GDM1 (cell line): Measurements from ENCODE around the gene TNFRSF25.

Source experiments
- DNase-seq: peaks from one replicate; lab custom pipeline; 2025; lab: John Stamatoyannopoulos, UW

The TNFRSF25 gene

GRCh38 chr1:6466023-6466422 is at the start of gene TNFRSF25:
TNFRSF25 (minus strand) TSS chr1:6466173; CDS start chr1:6466107, 66 bp downstream.
- DNase-seq, result no peak

- no peak for DNase-seq
Measured at GRCh38 chr1:6515771-6516170, 49.8 kb upstream of the TNFRSF25 start.

GRCh38 chr1:6513320-6513801 is 47.4 kb upstream of the TNFRSF25 start:
- no peak for DNase-seq

- DNase-seq, result no peak
Measured at GRCh38 chr1:6512908-6513280, 46.9 kb upstream of the TNFRSF25 start.

- no peak for DNase-seq
Measured at GRCh38 chr1:6512245-6512907, 46.4 kb upstream of the TNFRSF25 start.

GRCh38 chr1:6511561-6512244 is 45.7 kb upstream of the TNFRSF25 start:
- no peak for DNase-seq

GRCh38 chr1:6511056-6511455 is 45.1 kb upstream of the TNFRSF25 start:
- no peak for DNase-seq

- DNase-seq, result no peak
Measured at GRCh38 chr1:6510493-6510892, 44.5 kb upstream of the TNFRSF25 start.

GRCh38 chr1:6509919-6510291 is 43.9 kb upstream of the TNFRSF25 start:
- DNase-seq, result no peak

GRCh38 chr1:6509220-6509918 is 43.4 kb upstream of the TNFRSF25 start:
- no peak for DNase-seq

GRCh38 chr1:6508816-6509189 is 42.8 kb upstream of the TNFRSF25 start:
- DNase-seq, result no peak

GRCh38 chr1:6508154-6508815 is 42.3 kb upstream of the TNFRSF25 start:
- DNase-seq, result no peak

GRCh38 chr1:6507461-6507911 is 41.5 kb upstream of the TNFRSF25 start:
- no peak for DNase-seq

GRCh38 chr1:6507037-6507428 is 41.1 kb upstream of the TNFRSF25 start:
- DNase-seq, result peak; percentile 47

- DNase-seq, result no peak
Measured at GRCh38 chr1:6506210-6507036, 40.5 kb upstream of the TNFRSF25 start.

GRCh38 chr1:6505367-6506209 is 39.6 kb upstream of the TNFRSF25 start:
- DNase-seq, result no peak

- no peak for DNase-seq
Measured at GRCh38 chr1:6504887-6505286, 38.9 kb upstream of the TNFRSF25 start.

- DNase-seq, result no peak
Measured at GRCh38 chr1:6503884-6504602, 38.1 kb upstream of the TNFRSF25 start.

GRCh38 chr1:6502000-6502891 is 36.3 kb upstream of the TNFRSF25 start:
- no peak for DNase-seq
